ENCODE data around the gene FAM149B1. TPM values are rescaled to one million over a fixed set of nuclear protein-coding genes. Genes with fewer than 3 reads are reported as not detected.

FAM149B1 gene
- total RNA-seq, 1 donor from 2014 or later, result 35.9 TPM

DNA sequence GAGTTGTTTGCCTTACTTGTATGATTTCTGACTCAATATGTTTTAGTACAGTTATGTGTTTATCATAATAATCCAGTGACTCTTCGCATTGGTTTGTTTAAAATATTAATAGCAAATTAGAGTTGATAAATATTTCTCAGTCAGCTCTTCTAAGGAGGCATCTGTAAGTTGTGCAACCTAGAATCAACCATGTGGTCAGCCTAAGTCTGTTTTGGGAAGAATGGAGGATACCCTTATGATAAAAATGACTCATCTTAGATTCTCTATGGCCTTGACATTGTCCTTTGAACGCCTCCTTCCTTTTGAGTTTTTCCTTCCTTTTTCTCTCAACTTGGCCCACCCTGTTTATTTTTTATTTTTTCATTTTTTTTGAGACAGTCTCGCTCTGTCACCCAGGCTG lies 60.3 kb downstream of the FAM149B1 start:
- Mint-ChIP-seq H3K27me3 (no peaks in the 10 kb centered on the region), H3K9me3 (ENCODE audit: low read depth) (no peaks in the 10 kb centered on the region), H3K36me3 (ENCODE audit: insufficient read depth) (peaks cover 6% of the 10 kb centered on the region), H3K4me1 (ENCODE audit: low read depth) (no peaks in the 10 kb centered on the region), H3K27ac (no peak overlapping the region), H3K4me3 (ENCODE audit: low read depth) (no peak overlapping the region)
- no peak for DNase-seq (ENCODE audit: low spot score, unreplicated experiment)
- TF ChIP-seq, protein P1, sequence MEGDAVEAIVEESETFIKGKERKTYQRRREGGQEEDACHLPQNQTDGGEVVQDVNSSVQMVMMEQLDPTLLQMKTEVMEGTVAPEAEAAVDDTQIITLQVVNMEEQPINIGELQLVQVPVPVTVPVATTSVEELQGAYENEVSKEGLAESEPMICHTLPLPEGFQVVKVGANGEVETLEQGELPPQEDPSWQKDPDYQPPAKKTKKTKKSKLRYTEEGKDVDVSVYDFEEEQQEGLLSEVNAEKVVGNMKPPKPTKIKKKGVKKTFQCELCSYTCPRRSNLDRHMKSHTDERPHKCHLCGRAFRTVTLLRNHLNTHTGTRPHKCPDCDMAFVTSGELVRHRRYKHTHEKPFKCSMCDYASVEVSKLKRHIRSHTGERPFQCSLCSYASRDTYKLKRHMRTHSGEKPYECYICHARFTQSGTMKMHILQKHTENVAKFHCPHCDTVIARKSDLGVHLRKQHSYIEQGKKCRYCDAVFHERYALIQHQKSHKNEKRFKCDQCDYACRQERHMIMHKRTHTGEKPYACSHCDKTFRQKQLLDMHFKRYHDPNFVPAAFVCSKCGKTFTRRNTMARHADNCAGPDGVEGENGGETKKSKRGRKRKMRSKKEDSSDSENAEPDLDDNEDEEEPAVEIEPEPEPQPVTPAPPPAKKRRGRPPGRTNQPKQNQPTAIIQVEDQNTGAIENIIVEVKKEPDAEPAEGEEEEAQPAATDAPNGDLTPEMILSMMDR (IDR thresholded peaks at IDR 0.05; ENCODE audit: unreplicated experiment), result no peak

DNA sequence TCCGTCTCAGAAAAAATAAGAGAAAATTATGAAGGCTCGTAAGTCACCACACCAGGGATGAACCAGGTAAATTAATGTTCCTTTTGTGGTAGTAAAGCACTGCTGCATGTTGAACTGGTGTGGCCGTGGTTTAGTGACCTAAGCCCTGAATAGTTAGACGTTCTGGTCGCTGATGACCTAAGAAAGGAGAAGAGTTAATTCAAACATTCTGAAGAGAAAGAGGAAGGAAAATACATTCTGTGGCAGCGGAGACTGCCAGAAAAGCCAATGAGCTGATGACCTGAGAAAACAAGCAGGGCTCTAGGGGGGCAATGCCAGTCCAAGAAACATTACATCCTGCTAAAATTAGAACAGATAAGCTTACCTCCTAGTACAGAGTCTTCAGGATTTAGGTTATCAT lies 61.6 kb downstream of the FAM149B1 start:
- Mint-ChIP-seq H3K36me3 (ENCODE audit: insufficient read depth) (peaks cover 9% of the 10 kb centered on the region), H3K4me1 (ENCODE audit: low read depth) (no peaks in the 10 kb centered on the region), H3K4me3 (ENCODE audit: low read depth) (no peak overlapping the region), H3K27me3 (no peaks in the 10 kb centered on the region), H3K9me3 (ENCODE audit: low read depth) (no peaks in the 10 kb centered on the region), H3K27ac (no peak overlapping the region)
- TF ChIP-seq, protein P1 (IDR thresholded peaks at IDR 0.05; ENCODE audit: unreplicated experiment), result no peak
- DNase-seq (ENCODE audit: low spot score, unreplicated experiment), result no peak

DNA sequence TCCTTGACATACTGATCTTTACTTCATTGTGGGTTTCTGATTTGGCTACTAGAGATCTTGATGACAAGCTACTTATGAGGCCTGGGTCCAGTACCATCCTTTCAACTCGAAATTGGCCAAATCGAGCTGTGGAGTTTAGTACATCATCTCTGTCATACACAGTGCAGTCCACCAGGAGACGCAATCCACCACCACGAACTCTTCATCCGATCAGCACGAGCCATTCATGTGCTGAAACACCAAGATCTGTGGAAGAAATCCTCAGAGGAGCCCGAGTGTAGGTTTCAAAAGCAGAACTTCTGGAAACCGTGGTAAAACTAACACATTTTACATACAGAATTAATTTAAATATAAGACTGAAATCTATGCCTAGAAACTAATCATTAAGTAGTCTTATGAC lies 65.0 kb downstream of the FAM149B1 start:
- TF ChIP-seq, protein P1 (IDR thresholded peaks at IDR 0.05; ENCODE audit: unreplicated experiment), result peak; percentile 39
- no peak overlapping the region for H3K27ac Mint-ChIP-seq

DNA sequence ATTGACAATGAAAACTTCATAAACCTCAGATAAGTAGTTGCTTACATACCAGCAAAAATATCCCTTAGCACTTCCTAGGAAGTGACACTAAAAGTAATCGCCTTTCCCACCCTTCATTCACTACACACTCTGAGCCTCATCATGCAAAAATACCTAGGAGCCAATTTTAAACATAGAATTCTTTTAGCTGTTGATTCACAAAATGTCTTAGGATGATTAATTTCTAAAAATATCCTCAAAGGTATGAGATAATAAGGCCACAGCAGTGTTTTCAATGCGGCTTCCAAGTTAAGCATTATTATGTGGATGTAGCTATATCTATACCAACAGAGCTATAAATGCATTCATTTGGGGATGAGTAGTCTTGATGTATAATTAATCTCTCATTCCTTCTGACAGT lies 66.0 kb downstream of the FAM149B1 start:
- TF ChIP-seq, protein P1 (IDR thresholded peaks at IDR 0.05; ENCODE audit: unreplicated experiment), result no peak
- H3K4me3 Mint-ChIP-seq (ENCODE audit: low read depth), result no peak overlapping the region
- H3K36me3 Mint-ChIP-seq (ENCODE audit: insufficient read depth), result peaks cover 12% of the 10 kb centered on the region
- no peak for DNase-seq (ENCODE audit: low spot score, unreplicated experiment)
- H3K4me1 Mint-ChIP-seq (ENCODE audit: low read depth), result no peaks in the 10 kb centered on the region
- no peaks in the 10 kb centered on the region for H3K27me3 Mint-ChIP-seq
- H3K27ac Mint-ChIP-seq, result no peak overlapping the region
- H3K9me3 Mint-ChIP-seq (ENCODE audit: low read depth), result no peaks in the 10 kb centered on the region

More for the DNA sequence above, 65.0 kb downstream of the FAM149B1 start:
- Mint-ChIP-seq H3K4me1 (ENCODE audit: low read depth) (no peaks in the 10 kb centered on the region), H3K9me3 (ENCODE audit: low read depth) (no peaks in the 10 kb centered on the region), H3K27me3 (no peaks in the 10 kb centered on the region), H3K36me3 (ENCODE audit: insufficient read depth) (peaks cover 12% of the 10 kb centered on the region), H3K4me3 (ENCODE audit: low read depth) (no peak overlapping the region)
- no peak for DNase-seq (ENCODE audit: low spot score, unreplicated experiment)

DNA sequence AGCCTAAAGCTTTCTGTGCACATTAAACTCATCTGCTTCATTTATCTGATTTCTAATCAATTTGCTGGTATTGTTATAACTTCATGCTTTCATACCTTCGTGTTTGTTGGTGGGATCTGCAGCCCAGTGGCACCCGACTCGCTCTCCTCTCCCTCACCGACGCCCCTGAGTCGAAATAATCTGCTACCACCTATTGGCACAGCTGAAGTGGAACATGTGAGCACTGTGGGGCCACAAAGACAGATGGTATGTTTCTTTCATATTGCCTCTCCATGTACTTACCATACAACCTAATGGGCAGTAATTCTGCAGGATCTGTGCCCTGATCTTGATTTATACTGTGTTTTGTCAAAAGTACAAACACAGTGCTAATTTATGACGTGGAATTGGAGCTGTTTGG lies 66.8 kb downstream of the FAM149B1 start:
- peak overlapping the region; percentile 62 for H3K27ac Mint-ChIP-seq
- H3K27me3 Mint-ChIP-seq, result no peaks in the 10 kb centered on the region
- no peaks in the 10 kb centered on the region for H3K9me3 Mint-ChIP-seq (ENCODE audit: low read depth)
- TF ChIP-seq, protein P1 (IDR thresholded peaks at IDR 0.05; ENCODE audit: unreplicated experiment), result no peak
- H3K4me3 Mint-ChIP-seq (ENCODE audit: low read depth), result no peak overlapping the region
- no peak for DNase-seq (ENCODE audit: low spot score, unreplicated experiment)
- peaks cover 12% of the 10 kb centered on the region for H3K36me3 Mint-ChIP-seq (ENCODE audit: insufficient read depth)
- H3K4me1 Mint-ChIP-seq (ENCODE audit: low read depth), result no peaks in the 10 kb centered on the region
